Keratinocyte (primary cell): Measurements from ENCODE around the gene ERV3-1. TPM values are rescaled to one million over a fixed set of nuclear protein-coding genes. Genes with fewer than 3 reads are reported as not detected.
A peak's percentile ranks its signal among the peaks of the same experiment; 100 is the strongest.
"Not testable (repeated sequence)": the region's sequence is repeated elsewhere in the genome, so short reads cannot be mapped to it uniquely, and the experiment has no call there.

ENCODE experiments used
- DNase-seq: peaks from one replicate; pipeline ENCODE4 v3.0.0-alpha.2; 2011; ENCODE audit warnings: low read depth, missing footprints, low spot score
- FAIRE-seq: peaks from 2 replicates; lab custom pipeline; 2011; peaks lifted over from hg19 to GRCh38; lab: Jason Lieb, UNC
- H2AFZ ChIP-seq: 2 replicates; pipeline ENCODE4 v1.6.0; 2012; ENCODE audit warnings: low read length, control low read depth, inconsistent platforms; ENCODE audit not compliant: control insufficient read depth
- H3K27ac ChIP-seq: 2 replicates; pipeline ENCODE4 v1.5.1; 2011; ENCODE audit warnings: low read length; ENCODE audit not compliant: control insufficient read depth, insufficient read depth
- H3K27me3 ChIP-seq: 3 replicates; pipeline ENCODE4 v1.6.0; 2011; ENCODE audit warnings: low read length; ENCODE audit not compliant: control insufficient read depth, insufficient read depth; ENCODE audit errors: extremely low read depth
- H3K36me3 ChIP-seq, 2 experiments: 2 replicates in 1 of 2; 3 replicates in 1 of 2; pipeline ENCODE4 v1.5.1; 2011; ENCODE audit warnings: low read length in 2 of 2, mild to moderate bottlenecking in 1 of 2; ENCODE audit not compliant: control insufficient read depth in 2 of 2, insufficient read depth in 2 of 2; ENCODE audit errors: extremely low read depth in 1 of 2
- H3K4me1 ChIP-seq: 3 replicates; pipeline ENCODE4 v1.5.1; 2011; ENCODE audit warnings: low read length; ENCODE audit not compliant: control insufficient read depth, insufficient read depth; ENCODE audit errors: extremely low read depth
- H3K4me2 ChIP-seq: 3 replicates; pipeline ENCODE4 v1.6.0; 2011; ENCODE audit warnings: low read depth, low read length; ENCODE audit not compliant: control insufficient read depth, insufficient read depth; ENCODE audit errors: extremely low read depth
- H3K4me3 ChIP-seq, 3 experiments: fragments of 200-600 bp in 1 of 3; sonication (generic) in 1 of 3; 2 replicates in 2 of 3; 3 replicates in 1 of 3; pipeline ENCODE4 v1.5.1; 2011 to 2016; ENCODE audit warnings: low read length in 3 of 3, mild to moderate bottlenecking in 3 of 3, control low read depth in 2 of 3, inconsistent platforms in 1 of 3, low read depth in 1 of 3, mixed read lengths in 1 of 3, mixed run types in 1 of 3, moderate library complexity in 1 of 3; ENCODE audit not compliant: control insufficient read depth in 2 of 3, insufficient read depth in 2 of 3; ENCODE audit errors: extremely low read depth in 1 of 3
- H3K79me2 ChIP-seq: 2 replicates; pipeline ENCODE4 v1.6.0; 2012; ENCODE audit warnings: low read length; ENCODE audit not compliant: control insufficient read depth, insufficient read depth
- H3K9ac ChIP-seq: 3 replicates; pipeline ENCODE4 v1.6.0; 2011; ENCODE audit warnings: low read length; ENCODE audit not compliant: control insufficient read depth, insufficient read depth; ENCODE audit errors: extremely low read depth
- H3K9me1 ChIP-seq: 3 replicates; pipeline ENCODE4 v1.6.0; 2011; ENCODE audit warnings: low read length; ENCODE audit not compliant: control insufficient read depth, insufficient read depth; ENCODE audit errors: extremely low read depth
- H3K9me3 ChIP-seq: 2 replicates; pipeline ENCODE4 v1.5.1; 2012; ENCODE audit warnings: low read depth, low read length; ENCODE audit not compliant: control insufficient read depth
- H4K20me1 ChIP-seq: 3 replicates; pipeline ENCODE4 v1.6.0; 2011; ENCODE audit warnings: low read length; ENCODE audit not compliant: control insufficient read depth, insufficient read depth; ENCODE audit errors: extremely low read depth
- CTCF ChIP-seq, 3 experiments: IDR thresholded peaks in 1 of 3; conservative IDR thresholded peaks in 1 of 3; optimal IDR thresholded peaks in 1 of 3; 2 replicates in 2 of 3; 3 replicates in 1 of 3; pipeline versions ENCODE3 to v1.5.1; 2011; ENCODE audit warnings: low read length in 3 of 3, mild to moderate bottlenecking in 3 of 3, moderate library complexity in 2 of 3, control low read depth in 1 of 3, inconsistent platforms in 1 of 3; ENCODE audit not compliant: insufficient read depth in 2 of 3; ENCODE audit errors: extremely low read depth in 1 of 3
- EZH2 ChIP-seq: IDR thresholded peaks from one replicate; pipeline ENCODE4 v1.6.1; 2012; ENCODE audit warnings: inconsistent platforms, mild to moderate bottlenecking, low read length, moderate library complexity
- dilution Hi-C: fragments of 300-500 bp; cut with MboI; formaldehyde crosslinking; loops from one replicate; pipeline ENCODE4 v1.7.0; 2020; ENCODE audit warnings: low sequenced_read_pairs; ENCODE audit not compliant: extremely low pct_ligation_motif_present
- polyA minus RNA-seq, 3 experiments: library from RNA; depleted of rRNA, polyadenylated mRNA; stranded (reverse); fragments of >200 nt; gene quantifications; 1 replicate in 1 of 3; 2 replicates in 1 of 3; 3 replicates in 1 of 3; pipeline ENCODE4 v1.2.3, GENCODE V29; 2011
- polyA plus RNA-seq, 5 experiments: library from polyadenylated mRNA; depleted of rRNA in 3 of 5; stranded (reverse) in 3 of 5; stranded (forward) in 1 of 5; unstranded in 1 of 5; fragments of >200 nt; gene quantifications; 1 replicate in 1 of 5; 2 replicates in 3 of 5; 3 replicates in 1 of 5; pipeline versions ENCODE4 v1.2.1 to v1.2.3, GENCODE V29; 2011 to 2012; ENCODE audit warnings: missing spikeins in 2 of 5, low read depth in 1 of 5, low replicate concordance in 1 of 5

ERV3-1 gene
- polyA plus RNA-seq (1.1 to 5.1 TPM (median 3.1 TPM) in 3 replicates), polyA minus RNA-seq (2.0 to 4.9 TPM (median 4.8 TPM) in 3 replicates)
- 0.81 TPM for polyA plus RNA-seq (2011; ENCODE audit: low read depth)
- 0.45 and 0.64 TPM in 2 replicates for polyA plus RNA-seq (2011; cell fraction: cytosol; rRNA removed)
- 13.3 and 13.4 TPM in 2 replicates for polyA plus RNA-seq (2011; cell fraction: nucleus; rRNA removed)
- polyA plus RNA-seq (2012; ENCODE audit: low replicate concordance): 0.84 and 3.9 TPM in 2 replicates
- not detected for polyA minus RNA-seq (2011; cell fraction: cytosol; rRNA and poly(A)+ RNA removed)
- 6.9 and 11.2 TPM in 2 replicates for polyA minus RNA-seq (2011; cell fraction: nucleus; rRNA and poly(A)+ RNA removed)

GRCh38 chr7:65006094-65006992, at the start of gene ERV3-1:
Gene ERV3-1, minus strand, starts transcription at chr7:65006687. Its CDS starts 13,661 bp downstream, at chr7:64993026.
- Histone ChIP-seq H3K4me1 (peaks cover 2% of the 10 kb centered on the region), H3K9me3 (peaks cover 2% of the 10 kb centered on the region), H3K79me2 (peaks cover 11% of the 10 kb centered on the region), H3K27me3 (no peaks in the 10 kb centered on the region), H3K4me2 (peak within 1 kb of the TSS; percentile 85), H3K9me1 (no peaks in the 10 kb centered on the region), H3K27ac (peak within 1 kb of the TSS; percentile 76), H3K36me3 (peaks cover 0 to 2% of the 10 kb centered on the region in 2 experiments), H3K4me3 (peak within 1 kb of the TSS; percentile 78 to 91 (median 89)), H3K9ac (peak within 1 kb of the TSS; percentile 87), H4K20me1 (no peaks in the 10 kb centered on the region), H2AFZ (peak within 1 kb of the TSS; percentile 99)
- no peak for TF ChIP-seq CTCF (optimal IDR thresholded peaks at IDR 0.05 in 1 of 3, IDR thresholded peaks at IDR 0.05 in 1 of 3, conservative IDR thresholded peaks at IDR 0.05 in 1 of 3; ENCODE audit: extremely low read depth in 1 of 3, insufficient read depth in 2 of 3, low read length in 3 of 3)
- no peak for TF ChIP-seq EZH2
- peak; percentile 29 for FAIRE-seq
- dilution Hi-C loops: no loop called here
- peak; percentile 66 for DNase-seq

GRCh38 chr7:65055786-65056185, 49.3 kb upstream of the ERV3-1 start:
- H3K9ac ChIP-seq, H3K9me3 ChIP-seq, H3K27me3 ChIP-seq, H3K9me1 ChIP-seq, H3K4me2 ChIP-seq, H4K20me1 ChIP-seq, DNase-seq, dilution Hi-C loops, H2AFZ ChIP-seq, H3K79me2 ChIP-seq, H3K36me3 ChIP-seq, H3K4me3 ChIP-seq, H3K27ac ChIP-seq, H3K4me1 ChIP-seq, FAIRE-seq: not testable (repeated sequence)

- H3K4me1 ChIP-seq, H4K20me1 ChIP-seq, H3K27ac ChIP-seq, H3K9me3 ChIP-seq, H3K36me3 ChIP-seq, H2AFZ ChIP-seq, H3K27me3 ChIP-seq, H3K79me2 ChIP-seq, dilution Hi-C loops, H3K4me2 ChIP-seq, FAIRE-seq, DNase-seq, H3K4me3 ChIP-seq, H3K9ac ChIP-seq, H3K9me1 ChIP-seq: not testable (repeated sequence)
Observed at GRCh38 chr7:65054466-65054994, 48.0 kb upstream of the ERV3-1 start.

GRCh38 chr7:65051654-65052053, 45.2 kb upstream of the ERV3-1 start:
- H3K9me3 ChIP-seq, H3K9me1 ChIP-seq, H3K36me3 ChIP-seq, H3K4me1 ChIP-seq, FAIRE-seq, DNase-seq, H3K27ac ChIP-seq, H3K9ac ChIP-seq, H2AFZ ChIP-seq, H3K4me3 ChIP-seq, H4K20me1 ChIP-seq, H3K4me2 ChIP-seq, H3K27me3 ChIP-seq, H3K79me2 ChIP-seq, dilution Hi-C loops: not testable (repeated sequence)
